Activated T-cell treated with anti-CD3 and anti-CD28 coated beads, Interleukin-2, amount 50 U/mL, for 1 hour (primary cell): ENCODE results near the gene CNTN5.
"Not testable (repeated sequence)": the region's sequence is repeated elsewhere in the genome, so short reads cannot be mapped to it uniquely, and the experiment has no call there.

Experiments used
- DNase-seq: peaks from one replicate; pipeline ENCODE4 v3.0.0-alpha.2; 2020

CNTN5 gene

DNA sequence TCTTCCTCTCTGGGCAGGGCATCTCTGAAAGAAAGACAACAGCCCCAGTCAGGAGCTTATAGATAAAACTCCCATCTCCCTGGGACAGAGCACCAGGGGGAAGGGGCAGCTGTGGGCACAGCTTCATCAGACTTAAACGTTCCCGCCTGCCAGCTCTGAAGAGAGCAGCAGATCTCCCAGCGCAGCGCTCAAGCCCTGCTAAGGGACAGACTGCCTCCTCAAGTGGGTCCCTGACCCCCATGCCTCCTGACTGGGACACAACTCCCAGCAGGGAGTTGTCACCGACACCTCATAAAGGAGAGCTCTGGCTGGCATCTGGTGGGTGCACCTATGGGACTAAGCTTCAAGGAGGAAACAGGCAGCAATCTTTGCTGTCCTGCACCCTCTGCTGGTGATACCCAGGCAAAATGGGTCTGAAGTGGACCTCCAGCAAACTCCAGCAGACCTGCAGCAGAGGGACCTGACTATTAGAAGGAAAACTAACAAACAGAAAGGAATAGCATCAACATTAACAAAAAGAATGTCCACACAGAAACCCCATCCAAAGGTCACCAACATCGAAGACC is 1236.6 kb downstream of the CNTN5 start:
- DNase-seq: not testable (repeated sequence)

DNA sequence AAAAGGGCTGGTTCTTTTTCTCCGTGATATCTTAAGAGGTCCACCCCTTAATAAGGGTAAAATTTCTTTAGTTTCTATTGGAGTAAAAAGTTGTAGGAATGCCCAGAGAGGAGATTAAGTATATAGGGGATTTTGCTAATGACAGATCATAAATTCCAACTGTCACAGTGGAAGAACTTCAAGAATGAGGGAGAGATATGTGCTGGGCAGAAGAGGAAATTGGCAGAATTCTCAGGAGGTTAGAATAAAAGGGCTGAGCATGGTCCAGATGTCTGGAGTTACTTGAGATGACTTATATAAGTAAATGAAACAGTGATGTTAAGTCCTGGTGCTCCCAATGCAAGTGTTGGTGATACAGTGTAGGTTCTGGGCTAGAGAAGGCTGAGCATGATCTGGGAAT is 1248.8 kb downstream of the CNTN5 start:
- no peak for DNase-seq

DNA sequence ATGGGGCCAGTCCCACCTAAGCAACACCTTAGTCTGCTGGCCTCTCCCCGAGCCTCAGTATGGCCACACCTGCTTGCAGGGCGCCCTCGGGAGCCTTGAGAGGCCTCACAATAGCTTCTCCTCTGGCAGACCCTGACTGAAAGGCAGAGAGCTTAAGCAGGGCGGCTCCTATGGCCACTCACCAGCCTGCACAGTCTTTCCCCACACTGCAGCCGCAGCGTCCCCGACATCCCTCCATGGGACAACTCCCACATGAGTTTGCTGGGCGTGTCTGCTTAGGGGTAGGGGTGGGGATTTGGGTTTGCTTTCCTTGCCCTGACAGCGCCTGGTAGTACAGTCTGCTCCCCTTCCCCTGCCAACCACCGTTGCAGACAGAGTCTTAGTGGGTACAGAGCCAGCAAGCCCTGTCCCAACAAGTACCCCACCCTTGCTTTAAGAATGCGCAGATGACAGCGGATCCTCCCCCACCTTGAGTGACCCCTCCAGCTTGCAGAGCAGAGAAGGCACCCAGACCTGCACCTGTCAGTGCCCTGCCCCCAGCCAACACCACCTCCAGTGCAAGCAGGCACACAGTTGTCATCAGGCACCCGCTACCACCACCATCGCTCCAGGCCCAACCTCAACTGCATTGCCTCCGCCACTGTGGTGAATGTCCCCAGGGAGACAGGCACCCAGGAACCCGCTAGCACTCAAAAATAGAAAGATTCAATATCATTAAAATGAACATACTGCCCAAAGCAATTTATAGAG is 1252.5 kb downstream of the CNTN5 start:
- no peak for DNase-seq

GRCh38 chr11:100274466-100274865 is 1253.7 kb downstream of the CNTN5 start:
- not testable (repeated sequence) for DNase-seq

DNA sequence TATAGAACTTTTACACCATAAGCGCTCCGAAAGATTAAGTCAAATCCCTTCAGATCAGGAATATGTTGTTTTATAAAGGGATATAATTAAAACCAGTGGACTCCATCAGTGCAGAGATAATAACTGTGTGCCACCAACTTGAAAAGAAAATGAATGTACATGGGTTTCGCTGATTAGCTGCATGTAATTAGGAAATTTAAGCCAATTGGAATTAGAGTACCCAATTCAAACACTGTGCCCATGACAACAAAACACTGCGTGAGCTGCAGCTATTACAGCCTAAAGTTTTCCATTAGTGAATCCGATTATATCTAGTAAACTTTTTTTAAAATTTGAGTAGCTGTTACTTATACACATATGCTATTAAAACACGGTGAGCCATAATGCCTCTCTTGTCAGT is 1274.0 kb downstream of the CNTN5 start:
- DNase-seq: no peak

- DNase-seq: no peak
These were observed 1275.4 kb downstream of the CNTN5 start for GRCh38 chr11:100296051-100296679.

DNA sequence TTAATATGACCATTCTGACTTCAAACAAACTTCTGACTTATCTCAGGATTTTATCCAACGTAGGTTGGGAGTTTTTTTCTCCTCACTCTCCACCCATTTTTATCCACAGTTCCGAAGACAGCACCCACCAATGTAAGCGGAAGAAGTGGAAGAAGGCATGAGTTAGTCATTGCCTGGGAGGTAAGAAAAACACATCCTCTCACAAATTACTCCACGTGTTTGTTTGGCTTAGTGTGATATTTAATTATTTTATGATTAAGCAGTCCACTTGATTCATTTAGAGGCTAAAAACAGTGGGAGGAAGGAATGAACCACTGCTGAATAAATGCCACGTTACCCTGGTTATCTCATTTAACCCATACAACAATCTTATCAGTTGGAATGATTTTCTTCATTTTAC is 1276.8 kb downstream of the CNTN5 start:
- no peak for DNase-seq

- no peak for DNase-seq
These were observed 1282.1 kb downstream of the CNTN5 start for GRCh38 chr11:100302824-100303223.

- DNase-seq: no peak
These were observed 1283.1 kb downstream of the CNTN5 start for GRCh38 chr11:100303897-100304296.

DNA sequence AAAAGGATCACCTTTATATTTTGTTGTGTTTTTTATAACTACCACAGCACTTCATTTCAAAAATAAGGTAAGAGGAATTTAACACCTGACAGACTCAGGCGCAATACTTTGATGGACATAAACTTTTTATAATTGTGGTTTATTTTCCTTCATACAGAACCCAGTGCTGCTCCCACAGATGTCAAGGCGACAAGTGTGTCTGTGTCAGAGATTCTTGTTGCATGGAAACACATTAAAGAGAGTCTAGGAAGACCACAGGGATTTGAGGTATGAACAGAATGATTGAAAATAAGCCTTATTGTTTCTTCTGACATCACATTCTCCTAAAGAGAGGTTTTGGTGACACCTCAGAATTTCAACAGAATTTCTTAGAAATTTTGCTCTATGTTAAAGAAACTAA is 1287.5 kb downstream of the CNTN5 start:
- no peak for DNase-seq

- DNase-seq: no peak
These were observed 1295.2 kb downstream of the CNTN5 start for GRCh38 chr11:100315946-100316345.

GRCh38 chr11:100316952-100317351 is 1296.2 kb downstream of the CNTN5 start:
- DNase-seq: no peak

GRCh38 chr11:100319691-100320090 is 1298.9 kb downstream of the CNTN5 start:
- DNase-seq: no peak

DNA sequence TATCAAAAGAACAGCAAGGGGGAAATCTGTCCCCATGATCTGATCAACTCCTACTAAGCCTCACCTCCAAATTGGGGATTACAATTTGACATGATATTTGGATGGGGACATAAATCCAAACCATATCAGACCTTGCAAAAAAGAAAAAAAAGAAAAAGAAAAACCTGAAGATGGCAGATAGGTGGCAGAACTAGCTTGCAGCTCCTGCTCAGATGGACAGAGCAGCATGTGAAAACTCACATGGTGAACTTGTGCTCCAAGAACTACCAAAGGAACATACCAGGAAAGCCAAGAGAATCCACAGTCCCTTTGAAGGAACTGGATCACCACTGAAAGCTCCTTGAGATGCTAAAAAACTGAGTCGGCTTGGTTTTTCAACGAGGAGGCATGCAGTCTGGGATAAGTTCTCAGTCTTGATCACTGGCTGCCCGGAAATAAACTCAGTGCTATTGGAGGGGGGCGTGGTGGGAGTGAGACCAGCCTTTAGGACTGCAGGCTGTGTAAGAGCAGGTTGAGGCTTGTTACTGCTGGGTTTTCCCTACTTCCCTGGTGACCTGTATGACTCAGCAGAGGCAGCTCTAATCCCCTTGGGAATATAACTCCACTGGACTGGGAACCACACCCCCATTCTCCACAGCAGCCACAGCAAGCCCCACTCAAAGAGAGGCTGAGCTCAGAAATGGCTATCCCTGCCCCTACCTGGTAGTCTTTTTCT is 1308.0 kb downstream of the CNTN5 start:
- DNase-seq: no peak

DNA sequence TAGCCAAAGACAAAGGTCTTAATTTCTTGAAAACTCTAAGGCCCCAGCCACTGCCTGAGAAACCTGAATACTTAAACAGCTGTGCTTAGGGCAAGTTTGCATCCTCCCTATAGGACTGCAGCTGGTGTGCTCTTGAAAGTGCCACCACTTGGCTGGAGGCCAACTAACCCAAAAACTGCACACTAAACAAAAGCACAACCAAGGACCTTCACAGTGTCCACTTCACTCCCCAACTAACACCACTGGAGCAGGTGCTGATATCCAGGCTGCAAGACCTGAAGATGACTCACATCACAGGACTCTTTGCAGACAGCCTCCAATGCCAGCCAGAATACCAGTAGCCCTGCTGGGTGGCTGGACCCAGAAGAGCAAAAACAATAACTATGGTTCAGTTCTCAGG is 1308.6 kb downstream of the CNTN5 start:
- no peak for DNase-seq

DNA sequence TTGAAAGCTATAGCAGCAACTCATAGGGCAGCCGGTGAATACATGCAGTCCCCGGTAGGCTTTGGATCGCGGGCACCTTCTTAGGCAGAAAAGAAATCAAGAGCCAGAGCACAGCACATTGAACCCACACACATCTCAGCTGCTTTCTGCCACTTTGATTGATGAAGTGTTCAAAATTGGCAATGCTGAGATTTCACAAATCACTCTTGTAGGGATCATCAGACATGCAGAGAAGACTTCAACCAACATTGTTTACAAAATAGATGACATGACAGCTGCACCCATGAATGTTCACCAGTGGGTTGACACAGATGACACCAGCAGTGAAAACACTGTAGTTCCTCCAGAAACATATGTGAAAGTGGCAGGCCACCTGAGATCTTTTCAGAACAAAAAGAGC is 1316.1 kb downstream of the CNTN5 start:
- DNase-seq: no peak

DNA sequence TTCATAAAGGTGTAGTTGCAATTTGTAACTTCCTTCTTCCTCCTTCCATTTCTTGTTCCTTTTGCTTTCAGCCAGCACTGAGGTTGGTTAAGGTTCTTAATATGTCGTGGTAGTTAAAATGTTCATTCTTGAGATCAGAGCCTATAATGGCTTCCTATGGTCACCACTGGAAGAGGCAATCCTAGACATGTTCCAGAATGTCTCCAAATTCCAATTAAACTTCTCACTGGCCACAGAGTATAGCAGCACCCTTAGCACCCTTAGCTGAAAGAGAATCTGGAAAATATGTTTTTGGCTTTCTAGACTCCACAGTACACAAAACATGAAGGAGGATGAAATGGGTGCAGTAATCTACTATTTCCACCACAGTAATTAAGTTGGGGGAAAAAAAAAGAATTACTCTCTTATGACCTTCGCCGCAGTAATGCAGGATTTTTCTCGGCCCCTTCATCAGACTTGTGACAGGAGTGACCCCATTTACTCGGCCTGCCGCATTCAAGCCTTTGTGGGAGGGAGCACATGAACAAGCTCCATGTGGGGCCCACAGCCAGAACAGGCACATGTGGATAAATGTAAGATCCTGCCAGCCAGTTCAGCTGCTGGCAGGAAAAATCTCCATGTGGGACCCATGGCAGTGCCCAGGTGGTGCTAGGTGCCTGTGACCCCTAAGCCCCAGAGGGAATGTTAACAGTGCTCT is 1317.5 kb downstream of the CNTN5 start:
- DNase-seq: no peak

DNA sequence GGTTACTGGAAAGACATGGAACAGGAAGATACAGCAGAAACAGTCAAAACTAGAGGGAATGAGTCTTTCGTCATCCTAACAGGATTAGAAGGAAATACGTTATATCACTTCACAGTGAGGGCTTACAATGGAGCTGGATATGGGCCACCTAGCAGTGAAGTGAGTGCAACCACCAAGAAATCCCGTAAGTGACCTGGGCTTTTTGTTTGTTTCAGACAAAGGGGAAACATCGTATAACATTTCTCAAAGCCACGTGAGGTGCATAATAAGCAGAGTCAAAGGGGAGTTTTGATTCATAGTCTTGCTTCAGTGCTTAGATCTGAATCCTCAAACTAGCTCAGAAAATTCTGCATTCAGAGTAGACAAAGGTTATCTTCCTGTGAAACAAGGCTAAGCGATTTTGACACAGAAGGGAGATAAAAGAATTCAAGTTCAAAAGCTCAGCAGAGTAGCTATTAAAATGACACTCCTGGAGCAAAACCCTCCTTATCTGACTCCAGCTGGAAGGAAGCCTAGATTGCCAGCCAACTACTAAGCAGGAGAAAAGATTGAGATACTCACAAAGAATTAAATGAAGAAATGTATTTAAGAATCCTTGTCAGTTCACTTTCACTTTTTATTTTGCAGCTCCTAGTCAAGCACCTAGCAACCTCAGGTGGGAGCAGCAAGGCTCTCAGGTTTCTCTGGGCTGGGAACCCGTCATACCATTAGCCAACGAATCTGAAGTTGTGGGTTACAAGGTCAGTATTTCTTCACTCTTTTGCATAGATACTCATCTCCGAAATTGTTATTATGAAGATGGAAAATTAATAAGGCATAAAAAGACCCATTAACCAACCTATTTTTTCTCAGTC is 1319.9 kb downstream of the CNTN5 start:
- no peak for DNase-seq

- no peak for DNase-seq
These were observed 1332.3 kb downstream of the CNTN5 start for GRCh38 chr11:100353083-100353482.

- no peak for DNase-seq
These were observed 1334.0 kb downstream of the CNTN5 start for GRCh38 chr11:100354736-100355135.

GRCh38 chr11:100356035-100356434 is 1335.3 kb downstream of the CNTN5 start:
- DNase-seq: no peak

- no peak for DNase-seq
These were observed 1338.5 kb downstream of the CNTN5 start for GRCh38 chr11:100359281-100359680.
